HT-29 (cell line): ENCODE measurements around the gene DIO1. TPM values are rescaled to one million over a fixed set of nuclear protein-coding genes. Genes with fewer than 3 reads are reported as not detected.

Source experiments
- total RNA-seq: library from RNA; depleted of rRNA; stranded (reverse); fragments of >200 nt; shearing (Covaris generic); gene quantifications from 2 replicates; pipeline ENCODE4 v1.2.3, GENCODE V29; 2014; rRNA removed

The DIO1 gene
- total RNA-seq, 1 experiment from 2014 or later: not detected

Other genes with a start within 250 kb of the DIO1 start
- not detected in 2 replicates for gene GLIS1, start 155.0 kb upstream of the DIO1 start, total RNA-seq
- 28.8 and 29.5 TPM in 2 replicates for gene NDC1, start 55.9 kb upstream of the DIO1 start, total RNA-seq
- gene YIPF1, start 4.4 kb upstream of the DIO1 start, total RNA-seq: 8.5 and 11.2 TPM in 2 replicates
- gene IFT25, start 51.5 kb downstream of the DIO1 start, total RNA-seq: 29.1 and 31.7 TPM in 2 replicates
- 32.6 and 40.0 TPM in 2 replicates for gene LRRC42, start 52.2 kb downstream of the DIO1 start, total RNA-seq
- not detected in 2 replicates for gene LDLRAD1, start 124.0 kb downstream of the DIO1 start, total RNA-seq
- 193 and 255 TPM in 2 replicates for gene TMEM59, start 159.0 kb downstream of the DIO1 start, total RNA-seq
- gene TCEANC2, start 159.4 kb downstream of the DIO1 start, total RNA-seq: 1.2 and 2.0 TPM in 2 replicates